NCI-H2107 treated with DMSO at 0.1 percent for 48 hours (cell line): ENCODE results near the gene PARL.

Source experiments
- DNase-seq: peaks from one replicate; lab custom pipeline; 2025; ENCODE audit not compliant: unreplicated experiment; lab: John Stamatoyannopoulos, UW

PARL gene

GRCh38 chr3:183854318-183855035, 30.2 kb downstream of the PARL start:
- no peak for DNase-seq

- DNase-seq: no peak
Measured at GRCh38 chr3:183845608-183846288, 38.9 kb downstream of the PARL start.

- no peak for DNase-seq
Measured at GRCh38 chr3:183845090-183845489, 39.6 kb downstream of the PARL start.

GRCh38 chr3:183844606-183845005, 40.1 kb downstream of the PARL start:
- no peak for DNase-seq

- DNase-seq: no peak
Measured at GRCh38 chr3:183839751-183840150, 44.9 kb downstream of the PARL start.

- DNase-seq: no peak
Measured at GRCh38 chr3:183837894-183838293, 46.8 kb downstream of the PARL start.

- DNase-seq: no peak
Measured at GRCh38 chr3:183837390-183837789, 47.3 kb downstream of the PARL start.

GRCh38 chr3:183833516-183833915, 51.2 kb downstream of the PARL start:
- DNase-seq: no peak

- DNase-seq: no peak
Measured at GRCh38 chr3:183830187-183830586, 54.5 kb downstream of the PARL start.

- no peak for DNase-seq
Measured at GRCh38 chr3:183829466-183829865, 55.2 kb downstream of the PARL start.

- no peak for DNase-seq
Measured at GRCh38 chr3:183828538-183828870, 56.2 kb downstream of the PARL start.

- no peak for DNase-seq
Measured at GRCh38 chr3:183827809-183828537, 56.7 kb downstream of the PARL start.

GRCh38 chr3:183826448-183827250, 58.0 kb downstream of the PARL start:
- peak; percentile 67 for DNase-seq

- peak; percentile 90 for DNase-seq
Measured at GRCh38 chr3:183825456-183826161, 59.1 kb downstream of the PARL start, which contains the start of gene MAP6D1. MAP6D1 (minus strand) TSS chr3:183825577; CDS start chr3:183825547, 30 bp downstream.

- no peak for DNase-seq
Measured at GRCh38 chr3:183824761-183825455, 59.8 kb downstream of the PARL start.

- peak; percentile 88 for DNase-seq
Measured at GRCh38 chr3:183823963-183824362, 60.7 kb downstream of the PARL start.

GRCh38 chr3:183822631-183823030, 62.0 kb downstream of the PARL start:
- no peak for DNase-seq

- no peak for DNase-seq
Measured at GRCh38 chr3:183819831-183820230, 64.8 kb downstream of the PARL start.

GRCh38 chr3:183818706-183819624, 65.7 kb downstream of the PARL start:
- no peak for DNase-seq
